ENCODE data around the gene UFM1.
"Not testable (repeated sequence)": the region's sequence is repeated elsewhere in the genome, so short reads cannot be mapped to it uniquely, and the experiment has no call there.

Gene UFM1

GRCh38 chr13:38363746-38364145 is 14.1 kb downstream of the UFM1 start:
- H3K4me3 ChIP-seq (ENCODE audit: low read length); H3K36me3 ChIP-seq (ENCODE audit: control insufficient read depth, insufficient read depth, low read length); H3K27me3 ChIP-seq (ENCODE audit: control insufficient read depth, insufficient read depth, low read length); H3K9me3 ChIP-seq (ENCODE audit: control insufficient read depth, insufficient read depth, low read length); DNase-seq (ENCODE audit: low read depth, low spot score); H3K4me1 ChIP-seq (ENCODE audit: control insufficient read depth, insufficient read depth, low read length); H3K27ac ChIP-seq (ENCODE audit: low read length): not testable (repeated sequence)
- no CpG with 5 or more reads among the region's 19 CpGs for WGBS (ENCODE audit: insufficient coverage, insufficient read length)

GRCh38 chr13:38365661-38366060 is 16.0 kb downstream of the UFM1 start:
- Histone ChIP-seq H3K4me3 (ENCODE audit: low read length) (no peak overlapping the region), H3K9me3 (ENCODE audit: control insufficient read depth, insufficient read depth, low read length) (no peaks in the 10 kb centered on the region), H3K36me3 (ENCODE audit: control insufficient read depth, insufficient read depth, low read length) (no peaks in the 10 kb centered on the region), H3K27ac (ENCODE audit: low read length) (no peak overlapping the region), H3K27me3 (ENCODE audit: control insufficient read depth, insufficient read depth, low read length) (no peaks in the 10 kb centered on the region), H3K4me1 (ENCODE audit: control insufficient read depth, insufficient read depth, low read length) (no peaks in the 10 kb centered on the region)
- no peak for DNase-seq (ENCODE audit: low read depth, low spot score)
- WGBS (ENCODE audit: insufficient coverage, insufficient read length), result no CpG with 5 or more reads among the region's 3 CpGs

DNA sequence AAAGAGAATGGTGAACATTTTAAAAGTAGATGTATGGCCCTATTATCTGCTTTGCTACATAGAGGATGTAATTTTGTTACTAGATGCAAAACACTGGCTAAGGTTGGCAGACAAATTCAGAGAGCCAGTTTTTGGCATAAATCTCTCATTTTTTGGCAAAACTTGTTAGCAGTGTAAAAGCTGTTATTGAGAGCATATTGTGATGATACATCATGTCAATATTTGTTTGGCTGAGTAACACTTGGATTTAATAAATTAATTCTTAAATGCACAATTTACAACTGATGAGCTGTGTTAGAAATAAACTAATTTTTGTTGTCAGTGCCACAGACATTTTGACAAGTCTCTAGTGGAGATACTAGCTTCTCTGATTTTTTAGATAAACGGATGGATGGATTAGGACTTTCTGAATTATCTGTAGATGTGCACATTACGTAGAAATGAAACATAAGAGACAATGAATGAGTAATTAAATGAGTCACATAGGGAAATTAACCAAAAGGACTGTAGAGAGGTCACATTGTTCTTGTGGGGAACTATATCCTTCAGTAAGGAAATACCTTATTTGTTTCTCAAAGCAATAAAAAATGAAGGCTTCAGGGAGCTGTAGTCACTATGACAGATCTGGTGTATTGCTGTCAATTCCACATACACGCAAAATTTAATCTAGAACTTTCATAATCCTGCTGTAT is 17.4 kb downstream of the UFM1 start:
- no peak overlapping the region for H3K4me3 ChIP-seq (ENCODE audit: low read length)
- no CpG with 5 or more reads among the region's 3 CpGs for WGBS (ENCODE audit: insufficient coverage, insufficient read length)
- DNase-seq (ENCODE audit: low read depth, low spot score), result no peak
- no peaks in the 10 kb centered on the region for H3K4me1 ChIP-seq (ENCODE audit: control insufficient read depth, insufficient read depth, low read length)
- no peaks in the 10 kb centered on the region for H3K36me3 ChIP-seq (ENCODE audit: control insufficient read depth, insufficient read depth, low read length)
- H3K9me3 ChIP-seq (ENCODE audit: control insufficient read depth, insufficient read depth, low read length), result no peaks in the 10 kb centered on the region
- H3K27ac ChIP-seq (ENCODE audit: low read length), result no peak overlapping the region
- H3K27me3 ChIP-seq (ENCODE audit: control insufficient read depth, insufficient read depth, low read length), result no peaks in the 10 kb centered on the region

GRCh38 chr13:38369058-38369457 is 19.4 kb downstream of the UFM1 start:
- H3K9me3 ChIP-seq (ENCODE audit: control insufficient read depth, insufficient read depth, low read length), result no peaks in the 10 kb centered on the region
- H3K36me3 ChIP-seq (ENCODE audit: control insufficient read depth, insufficient read depth, low read length), result no peaks in the 10 kb centered on the region
- DNase-seq (ENCODE audit: low read depth, low spot score), result no peak
- no peak overlapping the region for H3K4me3 ChIP-seq (ENCODE audit: low read length)
- no peaks in the 10 kb centered on the region for H3K4me1 ChIP-seq (ENCODE audit: control insufficient read depth, insufficient read depth, low read length)
- no CpG with 5 or more reads among the region's 1 CpG for WGBS (ENCODE audit: insufficient coverage, insufficient read length)
- no peak overlapping the region for H3K27ac ChIP-seq (ENCODE audit: low read length)
- no peaks in the 10 kb centered on the region for H3K27me3 ChIP-seq (ENCODE audit: control insufficient read depth, insufficient read depth, low read length)

DNA sequence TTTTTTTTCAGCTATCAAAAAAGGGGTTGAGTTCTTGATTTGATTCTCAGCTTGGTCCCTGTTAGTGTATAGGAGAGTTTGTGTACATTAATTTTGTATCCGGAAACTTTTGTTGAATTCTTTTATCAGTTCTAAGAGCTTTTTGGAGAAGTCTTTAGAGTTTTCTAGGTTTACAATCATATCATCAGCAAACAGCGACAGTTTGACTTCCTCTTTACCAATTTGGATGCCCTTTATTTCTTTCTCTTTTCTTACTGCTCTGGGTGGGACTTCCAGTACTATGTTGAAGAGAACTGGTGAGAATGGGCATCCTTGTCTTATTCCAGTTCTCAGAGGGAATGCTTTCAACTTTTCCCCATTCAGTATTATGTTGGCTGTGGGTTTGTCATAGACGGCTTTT is 20.4 kb downstream of the UFM1 start:
- H3K27ac ChIP-seq (ENCODE audit: low read length); H3K4me1 ChIP-seq (ENCODE audit: control insufficient read depth, insufficient read depth, low read length); H3K4me3 ChIP-seq (ENCODE audit: low read length); H3K9me3 ChIP-seq (ENCODE audit: control insufficient read depth, insufficient read depth, low read length); DNase-seq (ENCODE audit: low read depth, low spot score); H3K27me3 ChIP-seq (ENCODE audit: control insufficient read depth, insufficient read depth, low read length); H3K36me3 ChIP-seq (ENCODE audit: control insufficient read depth, insufficient read depth, low read length): not testable (repeated sequence)
- WGBS (ENCODE audit: insufficient coverage, insufficient read length), result no CpG with 5 or more reads among the region's 3 CpGs

DNA sequence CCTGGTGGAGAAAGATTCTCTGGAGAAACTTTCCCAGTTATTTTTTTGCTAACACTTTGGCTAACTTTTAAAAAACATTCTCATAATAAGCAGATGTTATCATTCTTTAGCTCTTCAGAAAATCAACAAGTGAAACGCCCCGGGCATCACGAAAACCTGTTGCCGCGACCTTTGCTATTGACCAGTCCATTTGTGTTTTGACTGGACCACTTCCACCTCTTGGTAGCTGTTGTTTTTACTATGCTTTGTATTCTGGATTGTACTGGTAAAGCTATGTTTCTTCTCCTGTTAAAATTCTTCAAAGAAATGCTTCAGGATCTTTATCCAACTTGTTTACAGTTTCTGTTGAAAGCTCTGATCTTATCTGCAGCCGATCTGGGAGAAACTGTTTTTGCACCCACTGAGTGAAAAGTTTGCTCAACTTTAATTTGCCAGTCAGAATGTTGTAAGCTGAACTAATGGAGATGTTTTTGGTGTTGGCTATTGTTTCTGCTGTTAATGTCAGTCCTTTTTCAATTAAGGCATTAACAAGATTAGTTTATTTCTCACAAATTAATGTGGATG is 23.3 kb downstream of the UFM1 start:
- no peak for DNase-seq (ENCODE audit: low read depth, low spot score)
- Histone ChIP-seq H3K4me3 (ENCODE audit: low read length) (no peak overlapping the region), H3K9me3 (ENCODE audit: control insufficient read depth, insufficient read depth, low read length) (no peaks in the 10 kb centered on the region), H3K4me1 (ENCODE audit: control insufficient read depth, insufficient read depth, low read length) (no peaks in the 10 kb centered on the region), H3K36me3 (ENCODE audit: control insufficient read depth, insufficient read depth, low read length) (no peaks in the 10 kb centered on the region), H3K27me3 (ENCODE audit: control insufficient read depth, insufficient read depth, low read length) (no peaks in the 10 kb centered on the region), H3K27ac (ENCODE audit: low read length) (no peak overlapping the region)
- WGBS (ENCODE audit: insufficient coverage, insufficient read length), result no CpG with 5 or more reads among the region's 6 CpGs

DNA sequence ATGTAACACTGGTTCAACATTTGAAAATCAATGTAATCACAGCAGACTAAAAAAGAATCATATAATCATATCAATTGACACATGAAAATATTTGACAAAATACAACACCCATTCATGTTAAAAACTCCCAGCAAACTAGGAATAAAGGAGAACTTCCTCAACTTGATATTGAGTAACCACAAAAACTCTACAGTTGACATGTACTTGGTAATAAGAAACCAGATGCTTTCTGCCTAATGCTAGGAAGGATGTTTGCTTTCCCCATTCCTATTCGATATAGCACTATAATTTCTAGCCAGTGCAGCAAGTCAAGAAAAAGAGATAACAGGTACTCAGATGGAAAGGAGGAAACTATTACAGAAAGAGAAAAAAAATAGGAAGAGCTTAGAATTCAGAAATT is 26.9 kb downstream of the UFM1 start:
- no peak for DNase-seq (ENCODE audit: low read depth, low spot score)
- WGBS (ENCODE audit: insufficient coverage, insufficient read length), result no CpG with 5 or more reads among the region's 1 CpG
- no peaks in the 10 kb centered on the region for H3K36me3 ChIP-seq (ENCODE audit: control insufficient read depth, insufficient read depth, low read length)

GRCh38 chr13:38381890-38382289 is 32.2 kb downstream of the UFM1 start:
- DNase-seq (ENCODE audit: low read depth, low spot score), result no peak
- H3K4me3 ChIP-seq (ENCODE audit: low read length), result no peak overlapping the region
- no CpG with 5 or more reads among the region's 4 CpGs for WGBS (ENCODE audit: insufficient coverage, insufficient read length)
- no peaks in the 10 kb centered on the region for H3K36me3 ChIP-seq (ENCODE audit: control insufficient read depth, insufficient read depth, low read length)
- no peaks in the 10 kb centered on the region for H3K4me1 ChIP-seq (ENCODE audit: control insufficient read depth, insufficient read depth, low read length)
- H3K9me3 ChIP-seq (ENCODE audit: control insufficient read depth, insufficient read depth, low read length), result no peaks in the 10 kb centered on the region
- H3K27me3 ChIP-seq (ENCODE audit: control insufficient read depth, insufficient read depth, low read length), result no peaks in the 10 kb centered on the region
- no peak overlapping the region for H3K27ac ChIP-seq (ENCODE audit: low read length)

More for the DNA sequence above, 26.9 kb downstream of the UFM1 start:
- Histone ChIP-seq H3K4me1 (ENCODE audit: control insufficient read depth, insufficient read depth, low read length) (no peaks in the 10 kb centered on the region), H3K4me3 (ENCODE audit: low read length) (no peak overlapping the region), H3K27ac (ENCODE audit: low read length) (no peak overlapping the region), H3K9me3 (ENCODE audit: control insufficient read depth, insufficient read depth, low read length) (no peaks in the 10 kb centered on the region), H3K27me3 (ENCODE audit: control insufficient read depth, insufficient read depth, low read length) (no peaks in the 10 kb centered on the region)

DNA sequence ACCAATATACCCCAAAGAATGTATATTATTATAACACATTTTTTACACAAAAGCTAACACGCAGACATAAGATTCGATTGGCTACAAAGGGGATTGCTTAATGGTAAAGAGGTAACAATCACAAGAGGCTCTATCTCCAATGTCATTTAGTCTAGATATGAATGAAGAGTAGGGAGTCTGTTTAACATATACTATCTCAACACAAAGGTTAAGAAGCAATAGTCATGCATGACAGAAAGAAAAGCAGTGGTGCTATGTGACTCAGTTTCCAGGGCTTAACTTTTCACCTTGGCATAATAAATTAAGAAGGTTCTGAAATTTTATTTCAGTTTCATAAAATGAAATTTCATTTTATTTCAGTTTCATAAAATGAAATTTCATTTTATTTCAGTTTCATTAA is 33.3 kb downstream of the UFM1 start:
- no CpG with 5 or more reads among the region's 2 CpGs for WGBS (ENCODE audit: insufficient coverage, insufficient read length)
- Histone ChIP-seq H3K4me3 (ENCODE audit: low read length) (no peak overlapping the region), H3K36me3 (ENCODE audit: control insufficient read depth, insufficient read depth, low read length) (no peaks in the 10 kb centered on the region), H3K4me1 (ENCODE audit: control insufficient read depth, insufficient read depth, low read length) (no peaks in the 10 kb centered on the region), H3K27me3 (ENCODE audit: control insufficient read depth, insufficient read depth, low read length) (no peaks in the 10 kb centered on the region), H3K9me3 (ENCODE audit: control insufficient read depth, insufficient read depth, low read length) (no peaks in the 10 kb centered on the region), H3K27ac (ENCODE audit: low read length) (no peak overlapping the region)
- no peak for DNase-seq (ENCODE audit: low read depth, low spot score)

DNA sequence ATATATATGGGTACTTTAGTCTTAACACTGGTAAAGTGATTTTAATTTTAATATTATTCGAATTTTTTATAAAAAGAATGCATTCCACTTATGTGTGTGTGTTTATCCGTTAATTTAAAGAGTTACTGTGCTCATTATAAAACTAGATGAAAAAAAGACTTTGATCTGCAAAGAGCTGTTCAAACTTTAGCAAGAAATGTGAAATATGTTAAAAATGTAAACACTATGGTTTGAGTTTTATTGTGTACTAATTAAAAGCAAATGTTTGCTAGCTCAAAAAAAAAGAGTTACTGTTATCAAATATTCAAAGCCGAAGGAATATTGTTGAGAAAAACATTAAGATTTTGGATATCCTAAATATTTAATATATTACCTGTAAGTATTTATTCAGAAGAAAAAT is 34.5 kb downstream of the UFM1 start:
- no peaks in the 10 kb centered on the region for H3K27me3 ChIP-seq (ENCODE audit: control insufficient read depth, insufficient read depth, low read length)
- no peaks in the 10 kb centered on the region for H3K9me3 ChIP-seq (ENCODE audit: control insufficient read depth, insufficient read depth, low read length)
- DNase-seq (ENCODE audit: low read depth, low spot score), result no peak
- no peak overlapping the region for H3K27ac ChIP-seq (ENCODE audit: low read length)
- H3K4me1 ChIP-seq (ENCODE audit: control insufficient read depth, insufficient read depth, low read length), result no peaks in the 10 kb centered on the region
- no peak overlapping the region for H3K4me3 ChIP-seq (ENCODE audit: low read length)
- WGBS (ENCODE audit: insufficient coverage, insufficient read length), result 100% methylated on average over 1 of the region's 3 CpGs
- H3K36me3 ChIP-seq (ENCODE audit: control insufficient read depth, insufficient read depth, low read length), result no peaks in the 10 kb centered on the region
